Esophagus squamous epithelium (tissue), 4 donors: ENCODE results near the gene AIG1.

ENCODE experiments used
- POLR2A ChIP-seq, 4 donors: fragments of 450-650 bp; IDR thresholded peaks; one replicate each; pipeline ENCODE4 v1.6.1; 2017; ENCODE audit warnings: antibody characterized with exemption in 4 of 4, mild to moderate bottlenecking in 4 of 4, moderate library complexity in 3 of 4
- TF ChIP-seq, protein P1 (sequence below), 6 experiments: fragments of 450-650 bp in 4 of 6; fragments of 200-600 bp in 2 of 6; sonication (generic) in 2 of 6; IDR thresholded peaks; one replicate each; pipeline ENCODE4 v1.5.1; 2016 to 2019; ENCODE audit warnings: antibody characterized with exemption in 6 of 6, mild to moderate bottlenecking in 4 of 6, moderate library complexity in 4 of 6

GRCh38 chr6:143264379-143264778 lies 203.7 kb downstream of the AIG1 start:
- TF ChIP-seq, protein P1, sequence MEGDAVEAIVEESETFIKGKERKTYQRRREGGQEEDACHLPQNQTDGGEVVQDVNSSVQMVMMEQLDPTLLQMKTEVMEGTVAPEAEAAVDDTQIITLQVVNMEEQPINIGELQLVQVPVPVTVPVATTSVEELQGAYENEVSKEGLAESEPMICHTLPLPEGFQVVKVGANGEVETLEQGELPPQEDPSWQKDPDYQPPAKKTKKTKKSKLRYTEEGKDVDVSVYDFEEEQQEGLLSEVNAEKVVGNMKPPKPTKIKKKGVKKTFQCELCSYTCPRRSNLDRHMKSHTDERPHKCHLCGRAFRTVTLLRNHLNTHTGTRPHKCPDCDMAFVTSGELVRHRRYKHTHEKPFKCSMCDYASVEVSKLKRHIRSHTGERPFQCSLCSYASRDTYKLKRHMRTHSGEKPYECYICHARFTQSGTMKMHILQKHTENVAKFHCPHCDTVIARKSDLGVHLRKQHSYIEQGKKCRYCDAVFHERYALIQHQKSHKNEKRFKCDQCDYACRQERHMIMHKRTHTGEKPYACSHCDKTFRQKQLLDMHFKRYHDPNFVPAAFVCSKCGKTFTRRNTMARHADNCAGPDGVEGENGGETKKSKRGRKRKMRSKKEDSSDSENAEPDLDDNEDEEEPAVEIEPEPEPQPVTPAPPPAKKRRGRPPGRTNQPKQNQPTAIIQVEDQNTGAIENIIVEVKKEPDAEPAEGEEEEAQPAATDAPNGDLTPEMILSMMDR (IDR thresholded peaks at IDR 0.05): no peak
- no peak for TF ChIP-seq POLR2A (IDR thresholded peaks at IDR 0.05)
